GM21526 (cell line): Measurements from ENCODE around the gene DLGAP3.

Experiments
- ATAC-seq: cut with Tn5 transposase; IDR thresholded peaks from one replicate; pipeline ENCODE4 v1.9.1; 2021; ENCODE audit warnings: moderate library complexity; ENCODE audit not compliant: unreplicated experiment, low FRiP score

Gene DLGAP3

GRCh38 chr1:34929853-34930701 is 627 bp upstream of the DLGAP3 start:
- no peak for ATAC-seq

GRCh38 chr1:34928699-34929496 is 552 bp downstream of the DLGAP3 start:
- ATAC-seq, result no peak

- ATAC-seq, result no peak
Measured at GRCh38 chr1:34928066-34928696, 1.3 kb downstream of the DLGAP3 start.

- ATAC-seq, result no peak
Measured at GRCh38 chr1:34927316-34927715, 2.1 kb downstream of the DLGAP3 start.

- ATAC-seq, result no peak
Measured at GRCh38 chr1:34926894-34927293, 2.6 kb downstream of the DLGAP3 start.

- ATAC-seq, result no peak
Measured at GRCh38 chr1:34926156-34926555, 3.3 kb downstream of the DLGAP3 start.

GRCh38 chr1:34925730-34926129 is 3.7 kb downstream of the DLGAP3 start:
- no peak for ATAC-seq

- ATAC-seq, result no peak
Measured at GRCh38 chr1:34924759-34925555, 4.5 kb downstream of the DLGAP3 start.

- ATAC-seq, result no peak
Measured at GRCh38 chr1:34923490-34923889, 6.0 kb downstream of the DLGAP3 start.

- no peak for ATAC-seq
Measured at GRCh38 chr1:34918977-34919561, 10.4 kb downstream of the DLGAP3 start.

- no peak for ATAC-seq
Measured at GRCh38 chr1:34918386-34918976, 11.0 kb downstream of the DLGAP3 start.

GRCh38 chr1:34917017-34917416 is 12.4 kb downstream of the DLGAP3 start:
- no peak for ATAC-seq

GRCh38 chr1:34916104-34916503 is 13.3 kb downstream of the DLGAP3 start:
- ATAC-seq, result no peak

- ATAC-seq, result no peak
Measured at GRCh38 chr1:34915521-34915920, 13.9 kb downstream of the DLGAP3 start.

- ATAC-seq, result no peak
Measured at GRCh38 chr1:34914958-34915357, 14.5 kb downstream of the DLGAP3 start.

GRCh38 chr1:34911465-34911864 is 18.0 kb downstream of the DLGAP3 start:
- ATAC-seq, result no peak

- ATAC-seq, result no peak
Measured at GRCh38 chr1:34910425-34910824, 19.0 kb downstream of the DLGAP3 start.

- ATAC-seq, result no peak
Measured at GRCh38 chr1:34908369-34908768, 21.1 kb downstream of the DLGAP3 start.

- no peak for ATAC-seq
Measured at GRCh38 chr1:34907487-34908090, 21.9 kb downstream of the DLGAP3 start.
